ENCODE measurements around the gene TSC2.

Gene TSC2

DNA sequence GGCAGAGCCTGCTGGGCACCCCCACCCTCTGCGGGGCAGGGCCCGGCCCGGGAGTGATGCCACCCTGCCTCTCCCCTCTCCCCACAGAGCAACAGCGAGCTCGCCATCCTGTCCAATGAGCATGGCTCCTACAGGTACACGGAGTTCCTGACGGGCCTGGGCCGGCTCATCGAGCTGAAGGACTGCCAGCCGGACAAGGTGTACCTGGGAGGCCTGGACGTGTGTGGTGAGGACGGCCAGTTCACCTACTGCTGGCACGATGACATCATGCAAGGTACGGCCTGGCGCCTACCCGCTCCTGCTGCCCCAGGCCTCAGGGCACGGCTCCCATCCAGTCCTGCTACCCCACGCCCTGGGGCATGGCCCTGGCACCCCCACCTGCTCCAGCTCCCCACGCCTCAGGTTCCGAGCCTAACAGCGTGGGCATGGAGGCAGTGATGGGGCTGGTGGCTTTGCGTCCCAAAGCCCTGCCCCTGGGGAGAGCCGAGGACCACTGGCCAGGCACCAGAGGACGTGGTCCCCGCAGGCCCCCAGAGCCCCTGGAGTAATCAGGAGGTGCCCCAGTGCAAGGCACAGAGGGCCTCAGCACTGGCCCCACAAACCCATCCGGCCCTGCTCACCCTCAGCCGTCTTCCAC lies 38.4 kb downstream of the TSC2 start:
- Histone ChIP-seq H3K27ac (no peak overlapping the region), H3K9me3 (no peaks in the 10 kb centered on the region), H3K4me3 (ENCODE audit: low read depth in 1 of 2, low read length in 1 of 2) (no peak overlapping the region), H3K4me1 (ENCODE audit: control insufficient read depth in 1 of 2, insufficient read depth in 1 of 2, low read depth in 1 of 2, low read length in 1 of 2) (no peaks in the 10 kb centered on the region), H3K27me3 (no peaks in the 10 kb centered on the region), H3K36me3 (peaks cover 94% of the 10 kb centered on the region)
- TF ChIP-seq, protein P1, sequence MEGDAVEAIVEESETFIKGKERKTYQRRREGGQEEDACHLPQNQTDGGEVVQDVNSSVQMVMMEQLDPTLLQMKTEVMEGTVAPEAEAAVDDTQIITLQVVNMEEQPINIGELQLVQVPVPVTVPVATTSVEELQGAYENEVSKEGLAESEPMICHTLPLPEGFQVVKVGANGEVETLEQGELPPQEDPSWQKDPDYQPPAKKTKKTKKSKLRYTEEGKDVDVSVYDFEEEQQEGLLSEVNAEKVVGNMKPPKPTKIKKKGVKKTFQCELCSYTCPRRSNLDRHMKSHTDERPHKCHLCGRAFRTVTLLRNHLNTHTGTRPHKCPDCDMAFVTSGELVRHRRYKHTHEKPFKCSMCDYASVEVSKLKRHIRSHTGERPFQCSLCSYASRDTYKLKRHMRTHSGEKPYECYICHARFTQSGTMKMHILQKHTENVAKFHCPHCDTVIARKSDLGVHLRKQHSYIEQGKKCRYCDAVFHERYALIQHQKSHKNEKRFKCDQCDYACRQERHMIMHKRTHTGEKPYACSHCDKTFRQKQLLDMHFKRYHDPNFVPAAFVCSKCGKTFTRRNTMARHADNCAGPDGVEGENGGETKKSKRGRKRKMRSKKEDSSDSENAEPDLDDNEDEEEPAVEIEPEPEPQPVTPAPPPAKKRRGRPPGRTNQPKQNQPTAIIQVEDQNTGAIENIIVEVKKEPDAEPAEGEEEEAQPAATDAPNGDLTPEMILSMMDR (IDR thresholded peaks at IDR 0.05) = no peak

DNA sequence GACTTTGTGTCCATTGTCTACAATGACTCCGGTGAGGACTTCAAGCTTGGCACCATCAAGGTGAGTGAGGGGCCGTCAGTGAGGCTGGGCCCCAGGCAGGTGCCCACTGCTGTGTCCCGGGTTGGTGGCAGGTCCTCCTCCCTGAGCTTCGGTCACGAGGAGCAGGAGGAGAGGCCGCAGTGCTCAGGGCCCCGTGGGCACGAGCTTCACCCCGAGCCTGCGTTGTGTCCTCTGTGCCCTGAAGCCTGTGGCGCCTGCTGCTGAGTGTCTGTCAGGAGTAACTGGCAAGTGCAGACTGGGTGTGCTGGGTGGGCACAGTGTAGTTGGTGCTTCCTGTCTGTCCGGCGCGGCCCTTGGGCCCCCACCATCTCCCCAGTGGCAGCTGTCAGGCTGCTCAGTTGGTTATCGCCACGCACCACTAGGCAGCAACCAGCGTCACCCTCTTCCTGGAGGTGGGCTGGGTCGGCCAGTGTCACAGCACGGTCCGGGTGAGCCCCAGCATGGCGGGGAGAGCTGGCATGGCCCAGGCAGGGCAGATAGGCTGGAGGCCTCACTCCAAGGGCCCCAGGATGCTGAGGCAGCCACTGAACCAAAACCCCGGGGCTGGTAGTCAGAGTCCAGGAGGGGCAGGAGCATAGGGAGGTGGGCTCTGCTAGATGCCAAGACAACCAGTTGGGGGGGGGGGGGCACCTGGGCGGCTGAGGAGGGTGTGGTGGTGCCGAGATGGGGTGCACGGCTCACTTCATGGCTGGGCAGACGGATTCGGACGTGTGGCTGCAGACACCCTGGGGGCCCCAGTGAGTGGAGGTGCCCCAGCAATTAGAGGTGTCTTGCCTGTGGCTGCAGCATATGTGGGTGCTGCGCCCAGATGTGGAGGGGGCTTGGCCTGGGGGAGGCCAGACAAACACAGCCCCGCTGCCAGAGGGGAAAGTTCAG lies 39.3 kb downstream of the TSC2 start:
- H3K9me3 ChIP-seq = no peaks in the 10 kb centered on the region
- H3K36me3 ChIP-seq = peaks cover 89% of the 10 kb centered on the region

DNA sequence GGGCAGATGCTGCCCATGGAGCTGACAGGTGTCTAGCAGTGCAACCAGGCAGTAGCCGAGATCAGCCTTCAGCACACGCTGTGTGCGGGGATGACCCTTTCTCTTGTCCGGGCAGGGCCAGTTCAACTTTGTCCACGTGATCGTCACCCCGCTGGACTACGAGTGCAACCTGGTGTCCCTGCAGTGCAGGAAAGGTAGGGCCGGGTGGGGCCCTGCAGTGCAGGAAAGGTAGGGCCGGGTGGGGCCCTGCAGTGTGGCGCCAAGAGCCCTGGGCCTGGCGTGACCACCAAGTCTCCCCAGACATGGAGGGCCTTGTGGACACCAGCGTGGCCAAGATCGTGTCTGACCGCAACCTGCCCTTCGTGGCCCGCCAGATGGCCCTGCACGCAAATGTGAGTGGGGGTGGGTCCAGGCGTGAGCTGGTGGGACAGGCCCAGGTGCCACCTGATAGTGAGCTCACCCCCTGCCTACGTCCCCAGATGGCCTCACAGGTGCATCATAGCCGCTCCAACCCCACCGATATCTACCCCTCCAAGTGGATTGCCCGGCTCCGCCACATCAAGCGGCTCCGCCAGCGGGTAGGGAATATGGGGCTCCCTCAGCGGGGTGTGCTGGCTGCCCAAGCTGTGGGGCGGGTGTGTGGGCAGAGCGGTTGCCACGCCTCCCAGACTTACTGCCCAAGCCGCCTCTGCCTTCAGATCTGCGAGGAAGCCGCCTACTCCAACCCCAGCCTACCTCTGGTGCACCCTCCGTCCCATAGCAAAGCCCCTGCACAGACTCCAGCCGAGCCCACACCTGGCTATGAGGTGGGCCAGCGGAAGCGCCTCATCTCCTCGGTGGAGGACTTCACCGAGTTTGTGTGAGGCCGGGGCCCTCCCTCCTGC lies 40.2 kb downstream of the TSC2 start:
- H3K4me3 ChIP-seq (ENCODE audit: low read depth in 1 of 2, low read length in 1 of 2) = no peak overlapping the region
- H3K4me1 ChIP-seq (ENCODE audit: control insufficient read depth in 1 of 2, insufficient read depth in 1 of 2, low read depth in 1 of 2, low read length in 1 of 2) = peaks cover 0 to 6% of the 10 kb centered on the region in 2 experiments
- no peak overlapping the region for H3K27ac ChIP-seq
- no peaks in the 10 kb centered on the region for H3K27me3 ChIP-seq
- TF ChIP-seq, protein P1 (IDR thresholded peaks at IDR 0.05) = no peak
- no peaks in the 10 kb centered on the region for H3K9me3 ChIP-seq
- H3K36me3 ChIP-seq = peaks cover 84% of the 10 kb centered on the region

More for the DNA sequence above, 39.3 kb downstream of the TSC2 start:
- H3K27me3 ChIP-seq = no peaks in the 10 kb centered on the region
- H3K4me1 ChIP-seq (ENCODE audit: control insufficient read depth in 1 of 2, insufficient read depth in 1 of 2, low read depth in 1 of 2, low read length in 1 of 2) = peaks cover 0 to 6% of the 10 kb centered on the region in 2 experiments
- TF ChIP-seq, protein P1 (IDR thresholded peaks at IDR 0.05) = no peak
- no peak overlapping the region for H3K4me3 ChIP-seq (ENCODE audit: low read depth in 1 of 2, low read length in 1 of 2)
- H3K27ac ChIP-seq = no peak overlapping the region

DNA sequence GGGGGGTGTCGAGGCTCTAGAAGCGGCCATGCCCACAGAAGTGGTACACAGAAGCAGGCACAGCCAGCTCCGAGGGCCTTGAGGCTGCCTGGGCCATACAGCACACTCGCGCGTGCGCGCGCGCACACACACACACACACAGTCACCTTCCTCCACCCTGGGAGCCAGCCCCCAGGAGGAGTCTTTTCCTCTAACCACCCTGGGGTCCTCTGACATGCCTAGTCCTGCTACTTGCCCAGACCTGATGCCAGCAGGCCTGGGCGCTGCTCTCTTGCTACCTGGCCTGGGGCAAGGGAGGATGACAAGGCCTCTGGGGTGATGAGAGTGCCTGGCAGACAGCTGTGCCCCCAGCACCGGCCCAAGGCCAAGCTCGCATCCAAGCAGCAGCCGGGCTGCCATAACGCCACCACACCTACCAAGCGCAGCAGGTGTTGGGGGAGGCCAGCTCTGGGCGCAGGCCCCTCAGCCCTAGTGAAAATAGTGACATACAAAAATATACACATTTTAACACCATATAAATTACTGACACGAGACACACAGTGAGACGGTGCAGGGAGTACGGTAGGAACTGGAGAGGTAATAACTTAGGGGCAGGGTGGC lies 41.1 kb downstream of the TSC2 start:
- Histone ChIP-seq H3K9me3 (no peaks in the 10 kb centered on the region), H3K27me3 (no peaks in the 10 kb centered on the region), H3K4me3 (ENCODE audit: low read depth in 1 of 2, low read length in 1 of 2) (no peak overlapping the region), H3K27ac (no peak overlapping the region), H3K4me1 (ENCODE audit: control insufficient read depth in 1 of 2, insufficient read depth in 1 of 2, low read depth in 1 of 2, low read length in 1 of 2) (peaks cover 0 to 6% of the 10 kb centered on the region in 2 experiments), H3K36me3 (peaks cover 75% of the 10 kb centered on the region)
- TF ChIP-seq, protein P1 (IDR thresholded peaks at IDR 0.05) = no peak

All from neutrophil (primary cell).